PC-3 (cell line): ENCODE measurements around the gene SLC8A1.

ENCODE experiments used
- EZH2 ChIP-seq: fragments of 300-600 bp; sonication (generic); IDR thresholded peaks from one replicate; pipeline ENCODE4 v1.6.1; 2017; ENCODE audit warnings: antibody characterized with exemption, mild to moderate bottlenecking, low read length; ENCODE audit not compliant: unreplicated experiment
- EZH2phosphoT487 ChIP-seq: fragments of 300-600 bp; sonication (generic); IDR thresholded peaks from 2 replicates; pipeline ENCODE4 v1.6.1; 2018; ENCODE audit warnings: mild to moderate bottlenecking, antibody characterized with exemption, low read length, borderline replicate concordance

DNA sequence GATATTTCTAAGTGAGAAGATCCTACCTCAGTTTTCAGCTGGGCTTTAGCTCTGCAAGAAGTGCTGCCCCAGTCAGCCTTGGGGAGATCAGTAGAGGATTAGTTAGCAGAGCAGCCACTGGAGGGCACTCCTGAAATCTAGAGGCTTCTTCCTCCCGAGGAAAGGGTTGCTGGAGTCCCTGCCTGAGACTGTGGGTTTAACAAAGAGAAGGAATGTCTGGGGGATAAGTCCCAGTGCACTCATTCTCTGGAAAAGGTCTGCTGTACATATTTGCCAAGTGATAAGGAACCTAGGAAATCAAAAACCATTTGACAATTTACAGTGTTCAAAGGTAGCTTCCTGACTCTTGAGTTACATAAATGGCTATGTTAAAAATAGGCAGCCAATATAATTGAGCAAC lies 207.2 kb downstream of the SLC8A1 start:
- TF ChIP-seq EZH2phosphoT487 (no peak), EZH2 (no peak)
